C4-2B (cell line): ENCODE results near the gene FBXL17.

ENCODE experiments used
- CTCF ChIP-seq: fragments of 450-650 bp; conservative IDR thresholded peaks from 2 replicates; pipeline ENCODE4 v1.5.1; 2017; ENCODE audit warnings: mild to moderate bottlenecking
- ZFX ChIP-seq: fragments of 450-650 bp; IDR thresholded peaks from 2 replicates; pipeline ENCODE4 v1.6.1; 2017

- TF ChIP-seq CTCF (no peak), ZFX (no peak)
Measured at GRCh38 chr5:107968406-107968843, 413.5 kb downstream of the FBXL17 start.
